Testis (tissue), 2 donors: ENCODE measurements around the gene TPRX2.

Source experiments
- POLR2A ChIP-seq: fragments of 450-650 bp; IDR thresholded peaks from one replicate; pipeline ENCODE4 v1.6.1; 2017; ENCODE audit warnings: antibody characterized with exemption, mild to moderate bottlenecking, moderate library complexity
- TF ChIP-seq, protein P1 (sequence below), 3 experiments: fragments of 450-650 bp in 2 of 3; fragments of 200-600 bp in 1 of 3; sonication (generic) in 1 of 3; IDR thresholded peaks; one replicate each; pipeline ENCODE4 v1.5.1; 2016 to 2019; ENCODE audit warnings: antibody characterized with exemption in 3 of 3, mild to moderate bottlenecking in 2 of 3, moderate library complexity in 1 of 3

GRCh38 chr19:47865166-47865565, 6.1 kb downstream of the TPRX2 start:
- TF ChIP-seq, protein P1, sequence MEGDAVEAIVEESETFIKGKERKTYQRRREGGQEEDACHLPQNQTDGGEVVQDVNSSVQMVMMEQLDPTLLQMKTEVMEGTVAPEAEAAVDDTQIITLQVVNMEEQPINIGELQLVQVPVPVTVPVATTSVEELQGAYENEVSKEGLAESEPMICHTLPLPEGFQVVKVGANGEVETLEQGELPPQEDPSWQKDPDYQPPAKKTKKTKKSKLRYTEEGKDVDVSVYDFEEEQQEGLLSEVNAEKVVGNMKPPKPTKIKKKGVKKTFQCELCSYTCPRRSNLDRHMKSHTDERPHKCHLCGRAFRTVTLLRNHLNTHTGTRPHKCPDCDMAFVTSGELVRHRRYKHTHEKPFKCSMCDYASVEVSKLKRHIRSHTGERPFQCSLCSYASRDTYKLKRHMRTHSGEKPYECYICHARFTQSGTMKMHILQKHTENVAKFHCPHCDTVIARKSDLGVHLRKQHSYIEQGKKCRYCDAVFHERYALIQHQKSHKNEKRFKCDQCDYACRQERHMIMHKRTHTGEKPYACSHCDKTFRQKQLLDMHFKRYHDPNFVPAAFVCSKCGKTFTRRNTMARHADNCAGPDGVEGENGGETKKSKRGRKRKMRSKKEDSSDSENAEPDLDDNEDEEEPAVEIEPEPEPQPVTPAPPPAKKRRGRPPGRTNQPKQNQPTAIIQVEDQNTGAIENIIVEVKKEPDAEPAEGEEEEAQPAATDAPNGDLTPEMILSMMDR (IDR thresholded peaks at IDR 0.05): no peak
- TF ChIP-seq POLR2A: no peak
